ENCODE measurements around the gene PFDN6. TPM values are rescaled to one million over a fixed set of nuclear protein-coding genes. Genes with fewer than 3 reads are reported as not detected.
A peak's percentile ranks its signal among the peaks of the same experiment; 100 is the strongest.

Gene PFDN6
- polyA plus RNA-seq, 1 donor (not counting 4 experiments of a cell fraction or from before 2014, with no cell fraction given): 106 TPM

DNA sequence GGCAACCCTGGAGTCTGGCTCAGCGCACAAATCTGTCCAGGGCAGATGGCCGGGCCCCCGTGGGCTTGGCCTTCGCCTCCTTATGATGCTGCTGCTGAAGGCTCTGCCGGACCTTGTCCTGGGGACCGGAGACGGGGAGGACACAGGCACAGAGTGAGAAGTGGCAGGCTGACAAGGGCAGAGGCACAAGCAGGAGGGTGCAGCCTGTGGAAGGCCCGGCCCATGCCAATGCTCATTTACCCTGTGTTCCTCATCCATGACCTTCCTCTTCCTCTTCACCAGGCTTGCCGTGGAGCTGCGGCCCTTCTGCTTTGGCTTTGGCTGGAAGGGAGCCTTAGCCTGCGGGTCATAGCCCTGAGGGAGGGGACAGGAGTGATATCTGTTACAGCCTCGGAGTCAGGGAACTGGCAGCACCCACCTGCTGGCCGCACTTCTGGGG is 10.1 kb upstream of the PFDN6 start:
- no peak overlapping the region for H3K27ac ChIP-seq (ENCODE audit: control insufficient read depth, insufficient read depth, low read length)
- TF ChIP-seq EZH2 (IDR thresholded peaks at IDR 0.05; ENCODE audit: low read length): no peak
- TF ChIP-seq, protein P1, sequence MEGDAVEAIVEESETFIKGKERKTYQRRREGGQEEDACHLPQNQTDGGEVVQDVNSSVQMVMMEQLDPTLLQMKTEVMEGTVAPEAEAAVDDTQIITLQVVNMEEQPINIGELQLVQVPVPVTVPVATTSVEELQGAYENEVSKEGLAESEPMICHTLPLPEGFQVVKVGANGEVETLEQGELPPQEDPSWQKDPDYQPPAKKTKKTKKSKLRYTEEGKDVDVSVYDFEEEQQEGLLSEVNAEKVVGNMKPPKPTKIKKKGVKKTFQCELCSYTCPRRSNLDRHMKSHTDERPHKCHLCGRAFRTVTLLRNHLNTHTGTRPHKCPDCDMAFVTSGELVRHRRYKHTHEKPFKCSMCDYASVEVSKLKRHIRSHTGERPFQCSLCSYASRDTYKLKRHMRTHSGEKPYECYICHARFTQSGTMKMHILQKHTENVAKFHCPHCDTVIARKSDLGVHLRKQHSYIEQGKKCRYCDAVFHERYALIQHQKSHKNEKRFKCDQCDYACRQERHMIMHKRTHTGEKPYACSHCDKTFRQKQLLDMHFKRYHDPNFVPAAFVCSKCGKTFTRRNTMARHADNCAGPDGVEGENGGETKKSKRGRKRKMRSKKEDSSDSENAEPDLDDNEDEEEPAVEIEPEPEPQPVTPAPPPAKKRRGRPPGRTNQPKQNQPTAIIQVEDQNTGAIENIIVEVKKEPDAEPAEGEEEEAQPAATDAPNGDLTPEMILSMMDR (optimal IDR thresholded peaks at IDR 0.05 in 1 of 3, IDR thresholded peaks at IDR 0.05 in 1 of 3, conservative IDR thresholded peaks at IDR 0.05 in 1 of 3; ENCODE audit: extremely low read depth in 1 of 3, insufficient read depth in 2 of 3, low read length in 3 of 3): no peak

DNA sequence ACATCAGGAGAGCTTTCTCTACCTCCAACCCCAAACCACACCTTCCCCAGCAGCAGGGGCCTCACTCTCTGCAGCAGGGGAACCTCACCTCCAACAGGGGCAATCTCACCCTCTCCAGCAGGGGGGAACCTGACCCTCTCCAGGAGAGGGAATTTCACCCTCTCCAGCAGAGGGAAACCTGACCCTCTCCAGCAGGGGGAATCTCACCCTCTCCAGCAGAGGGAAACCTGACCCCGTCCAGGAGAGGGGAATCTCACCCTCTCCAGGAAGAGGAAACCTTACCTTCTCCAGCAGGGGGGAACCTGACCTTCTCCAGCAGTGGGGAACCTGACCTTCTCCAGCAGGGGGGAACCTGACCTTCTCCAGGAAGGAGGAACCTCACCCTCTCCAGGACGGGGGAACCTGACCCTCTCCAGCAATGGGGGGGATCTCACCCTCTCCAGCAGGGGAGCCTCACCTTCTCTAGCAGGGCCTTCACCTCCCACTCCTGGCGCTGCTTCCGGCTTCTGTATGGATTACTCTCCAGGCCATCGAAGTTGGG is 9.4 kb upstream of the PFDN6 start:
- peaks cover 10% of the 10 kb centered on the region for H3K79me2 ChIP-seq (ENCODE audit: control insufficient read depth, insufficient read depth, low read length)
- no peak overlapping the region for H3K4me2 ChIP-seq (ENCODE audit: control insufficient read depth, extremely low read depth, insufficient read depth, low read depth, low read length)
- H3K4me1 ChIP-seq (ENCODE audit: control insufficient read depth, extremely low read depth, insufficient read depth, low read length): peaks cover 15% of the 10 kb centered on the region
- H3K4me3 ChIP-seq (ENCODE audit: control insufficient read depth in 2 of 3, extremely low read depth in 1 of 3, insufficient read depth in 2 of 3, low read depth in 1 of 3, low read length in 3 of 3): no peak overlapping the region
- H4K20me1 ChIP-seq (ENCODE audit: control insufficient read depth, extremely low read depth, insufficient read depth, low read length): peaks cover 18% of the 10 kb centered on the region
- no peak overlapping the region for H3K9ac ChIP-seq (ENCODE audit: control insufficient read depth, extremely low read depth, insufficient read depth, low read length)
- H3K9me1 ChIP-seq (ENCODE audit: control insufficient read depth, extremely low read depth, insufficient read depth, low read length): peaks cover 2% of the 10 kb centered on the region
- TF ChIP-seq, protein P1 (optimal IDR thresholded peaks at IDR 0.05 in 1 of 3, IDR thresholded peaks at IDR 0.05 in 1 of 3, conservative IDR thresholded peaks at IDR 0.05 in 1 of 3; ENCODE audit: extremely low read depth in 1 of 3, insufficient read depth in 2 of 3, low read length in 3 of 3): peak; percentile 60 to 100 (median 72)
- TF ChIP-seq EZH2 (IDR thresholded peaks at IDR 0.05; ENCODE audit: low read length): no peak
- H3K36me3 ChIP-seq (ENCODE audit: control insufficient read depth in 2 of 2, extremely low read depth in 1 of 2, insufficient read depth in 2 of 2, low read length in 2 of 2): peaks cover 38 to 44% of the 10 kb centered on the region in 2 experiments
- H3K9me3 ChIP-seq (ENCODE audit: control insufficient read depth, low read depth, low read length): no peaks in the 10 kb centered on the region
- dilution Hi-C loops (cut with MboI; ENCODE audit: extremely low pct_ligation_motif_present, low sequenced_read_pairs): no loop called here
- H3K27me3 ChIP-seq (ENCODE audit: control insufficient read depth, extremely low read depth, insufficient read depth, low read length): no peaks in the 10 kb centered on the region
- no peak for DNase-seq (ENCODE audit: low read depth, low spot score)
- no peak for FAIRE-seq
- no peak overlapping the region for H3K27ac ChIP-seq (ENCODE audit: control insufficient read depth, insufficient read depth, low read length)
- no peak overlapping the region for H2AFZ ChIP-seq (ENCODE audit: control insufficient read depth, low read length)

More for the DNA sequence above, 10.1 kb upstream of the PFDN6 start:
- Histone ChIP-seq H3K4me3 (ENCODE audit: control insufficient read depth in 2 of 3, extremely low read depth in 1 of 3, insufficient read depth in 2 of 3, low read depth in 1 of 3, low read length in 3 of 3) (no peak overlapping the region), H3K9me3 (ENCODE audit: control insufficient read depth, low read depth, low read length) (no peaks in the 10 kb centered on the region), H4K20me1 (ENCODE audit: control insufficient read depth, extremely low read depth, insufficient read depth, low read length) (peaks cover 26% of the 10 kb centered on the region), H2AFZ (ENCODE audit: control insufficient read depth, low read length) (no peak overlapping the region), H3K9me1 (ENCODE audit: control insufficient read depth, extremely low read depth, insufficient read depth, low read length) (peaks cover 2% of the 10 kb centered on the region), H3K9ac (ENCODE audit: control insufficient read depth, extremely low read depth, insufficient read depth, low read length) (no peak overlapping the region), H3K4me1 (ENCODE audit: control insufficient read depth, extremely low read depth, insufficient read depth, low read length) (peaks cover 23% of the 10 kb centered on the region), H3K36me3 (ENCODE audit: control insufficient read depth in 2 of 2, extremely low read depth in 1 of 2, insufficient read depth in 2 of 2, low read length in 2 of 2) (peaks cover 38 to 41% of the 10 kb centered on the region in 2 experiments), H3K4me2 (ENCODE audit: control insufficient read depth, extremely low read depth, insufficient read depth, low read depth, low read length) (no peak overlapping the region), H3K27me3 (ENCODE audit: control insufficient read depth, extremely low read depth, insufficient read depth, low read length) (no peaks in the 10 kb centered on the region), H3K79me2 (ENCODE audit: control insufficient read depth, insufficient read depth, low read length) (peaks cover 17% of the 10 kb centered on the region)
- dilution Hi-C loops (cut with MboI; ENCODE audit: extremely low pct_ligation_motif_present, low sequenced_read_pairs): no loop called here
- DNase-seq (ENCODE audit: low read depth, low spot score) (no peak), FAIRE-seq (no peak)
